IPS DF 6.9 (cell line): ENCODE results near the gene CST6.
A peak's percentile ranks its signal among the peaks of the same experiment; 100 is the strongest.
"Not testable (repeated sequence)": the region's sequence is repeated elsewhere in the genome, so short reads cannot be mapped to it uniquely, and the experiment has no call there.

Source experiments
- DNase-seq: peaks from one replicate; pipeline ENCODE4 v3.0.0-alpha.2; 2013; ENCODE audit warnings: low read depth, low spot score
- H3K27ac ChIP-seq: one replicate; pipeline ENCODE4 v1.5.1; 2013; ENCODE audit warnings: low read length, control low read depth
- H3K27me3 ChIP-seq: 2 replicates; pipeline ENCODE4 v1.6.1; 2013; ENCODE audit warnings: mild to moderate bottlenecking, low read length; ENCODE audit not compliant: control insufficient read depth, insufficient read depth
- H3K36me3 ChIP-seq: 2 replicates; pipeline ENCODE4 v1.6.1; 2013; ENCODE audit warnings: low read length; ENCODE audit not compliant: control insufficient read depth, insufficient read depth
- H3K4me1 ChIP-seq: 2 replicates; pipeline ENCODE4 v1.6.1; 2013; ENCODE audit warnings: low read length; ENCODE audit not compliant: control insufficient read depth, insufficient read depth
- H3K4me3 ChIP-seq: 2 replicates; pipeline ENCODE4 v1.5.1; 2013; ENCODE audit warnings: mild to moderate bottlenecking, low read length
- H3K9me3 ChIP-seq: 2 replicates; pipeline ENCODE4 v1.6.1; 2013; ENCODE audit warnings: low read length, inconsistent platforms; ENCODE audit not compliant: control insufficient read depth, insufficient read depth
- WGBS: extraction: QIAGEN DNeasy Blood & Tissue Kit; methylation state at CpG from one replicate; pipeline ENCODE4 v1.1.7; 2013; ENCODE audit warnings: mixed read lengths, missing lambda C conversion rate; ENCODE audit not compliant: insufficient read length, insufficient coverage; 5-methylcytosine and 5-hydroxymethylcytosine counted together

The CST6 gene

GRCh38 chr11:66008095-66008467 lies 3.7 kb upstream of the CST6 start:
- no CpG with 5 or more reads among the region's 2 CpGs for WGBS
- Histone ChIP-seq H3K4me3 (no peak overlapping the region), H3K36me3 (peaks cover 6% of the 10 kb centered on the region; the same call in 1 of the 2 replicates), H3K4me1 (no peaks in the 10 kb centered on the region; the same call in 1 of the 2 replicates), H3K27me3 (peaks cover 5% of the 10 kb centered on the region), H3K9me3 (no peaks in the 10 kb centered on the region), H3K27ac (no peak overlapping the region)
- DNase-seq, result no peak

- peaks cover 6% of the 10 kb centered on the region; the same call in 1 of the 2 replicates for H3K36me3 ChIP-seq
- no peak overlapping the region for H3K4me3 ChIP-seq
- WGBS, result no CpG with 5 or more reads among the region's 10 CpGs
- H3K27me3 ChIP-seq, result peaks cover 5% of the 10 kb centered on the region
- H3K27ac ChIP-seq, result no peak overlapping the region
- no peak for DNase-seq
- H3K9me3 ChIP-seq, result no peaks in the 10 kb centered on the region
- H3K4me1 ChIP-seq, result no peaks in the 10 kb centered on the region; the same call in 1 of the 2 replicates
These were observed 3.2 kb upstream of the CST6 start for GRCh38 chr11:66008468-66009101.

GRCh38 chr11:66010036-66010435 lies 1.8 kb upstream of the CST6 start:
- DNase-seq, H3K27me3 ChIP-seq, H3K9me3 ChIP-seq, H3K4me3 ChIP-seq, H3K27ac ChIP-seq, H3K4me1 ChIP-seq, H3K36me3 ChIP-seq: not testable (repeated sequence)
- no CpG with 5 or more reads among the region's 4 CpGs for WGBS

- Histone ChIP-seq H3K27ac (no peak overlapping the region), H3K4me3 (peak overlapping the region; percentile 30; the same call in 1 of the 2 replicates), H3K9me3 (no peaks in the 10 kb centered on the region), H3K36me3 (no peaks in the 10 kb centered on the region), H3K4me1 (no peaks in the 10 kb centered on the region; the same call in 1 of the 2 replicates), H3K27me3 (peaks cover 5% of the 10 kb centered on the region)
- WGBS, result no CpG with 5 or more reads among the region's 14 CpGs
- no peak for DNase-seq
These were observed 496 bp upstream of the CST6 start for GRCh38 chr11:66011239-66011784.

- Histone ChIP-seq H3K4me3 (no peak overlapping the region; the same call in 1 of the 2 replicates), H3K9me3 (no peaks in the 10 kb centered on the region), H3K27ac (no peak overlapping the region), H3K4me1 (no peaks in the 10 kb centered on the region; the same call in 1 of the 2 replicates), H3K27me3 (peaks cover 5% of the 10 kb centered on the region), H3K36me3 (no peaks in the 10 kb centered on the region)
- no peak for DNase-seq
- WGBS, result no CpG with 5 or more reads among the region's 12 CpGs
These were observed 650 bp downstream of the CST6 start for GRCh38 chr11:66012371-66012945.

- H3K36me3 ChIP-seq, result no peaks in the 10 kb centered on the region
- no peaks in the 10 kb centered on the region; the same call in 1 of the 2 replicates for H3K4me1 ChIP-seq
- H3K9me3 ChIP-seq, result no peaks in the 10 kb centered on the region
- no peak for DNase-seq
- no peak overlapping the region for H3K4me3 ChIP-seq
- WGBS, result no CpG with 5 or more reads among the region's 12 CpGs
- H3K27me3 ChIP-seq, result peaks cover 5% of the 10 kb centered on the region
- H3K27ac ChIP-seq, result no peak overlapping the region
These were observed 1.3 kb downstream of the CST6 start for GRCh38 chr11:66012946-66013761.

- Histone ChIP-seq H3K4me3 (no peak overlapping the region), H3K27me3 (peaks cover 5% of the 10 kb centered on the region), H3K27ac (no peak overlapping the region), H3K9me3 (no peaks in the 10 kb centered on the region), H3K4me1 (no peaks in the 10 kb centered on the region; the same call in 1 of the 2 replicates), H3K36me3 (no peaks in the 10 kb centered on the region)
- DNase-seq, result no peak
- no CpG with 5 or more reads among the region's 7 CpGs for WGBS
These were observed 1.9 kb downstream of the CST6 start for GRCh38 chr11:66013762-66014100.

- no CpG with 5 or more reads among the region's 6 CpGs for WGBS
- H3K4me3 ChIP-seq, result no peak overlapping the region
- DNase-seq, result no peak
- no peak overlapping the region for H3K27ac ChIP-seq
- no peaks in the 10 kb centered on the region for H3K36me3 ChIP-seq
- no peaks in the 10 kb centered on the region; the same call in 1 of the 2 replicates for H3K4me1 ChIP-seq
- H3K27me3 ChIP-seq, result peaks cover 5% of the 10 kb centered on the region
- H3K9me3 ChIP-seq, result no peaks in the 10 kb centered on the region
These were observed 3.1 kb downstream of the CST6 start for GRCh38 chr11:66014804-66015453.

GRCh38 chr11:66015454-66015881 lies 3.7 kb downstream of the CST6 start:
- DNase-seq, result no peak
- Histone ChIP-seq H3K27me3 (peaks cover 5% of the 10 kb centered on the region), H3K36me3 (no peaks in the 10 kb centered on the region), H3K9me3 (no peaks in the 10 kb centered on the region), H3K4me3 (no peak overlapping the region), H3K4me1 (no peaks in the 10 kb centered on the region; the same call in 1 of the 2 replicates), H3K27ac (no peak overlapping the region)
- WGBS, result no CpG with 5 or more reads among the region's 7 CpGs
